Activated naive CD8-positive, alpha-beta T cell treated with anti-CD3 and anti-CD28 coated beads, Interleukin-2, amount 50 U/mL, for 24 hours (primary cell): ENCODE results near the gene NAV3.

Experiments
- ATAC-seq: fragments of 150-1000 bp; cut with Tn5 transposase; one replicate; pipeline ENCODE4 v1.10.0; 2021
- DNase-seq: peaks from one replicate; pipeline ENCODE4 v3.0.0; 2021
- H3K27ac Mint-ChIP-seq: one replicate; pipeline ENCODE4 v1.8.0; 2021; ENCODE audit warnings: mild to moderate bottlenecking, mixed read lengths
- H3K27me3 Mint-ChIP-seq: one replicate; pipeline ENCODE4 v1.8.0; 2021; ENCODE audit warnings: mixed read lengths
- H3K36me3 Mint-ChIP-seq: one replicate; pipeline ENCODE4 v1.8.0; 2021; ENCODE audit warnings: low read depth, mixed read lengths
- H3K4me1 Mint-ChIP-seq: one replicate; pipeline ENCODE4 v1.8.0; 2021; ENCODE audit warnings: mixed read lengths
- H3K4me3 Mint-ChIP-seq: one replicate; pipeline ENCODE4 v1.8.0; 2021; ENCODE audit warnings: mild to moderate bottlenecking, moderate library complexity, mixed read lengths
- H3K9me3 Mint-ChIP-seq: one replicate; pipeline ENCODE4 v1.8.0; 2021; ENCODE audit warnings: mixed read lengths

Gene NAV3

DNA sequence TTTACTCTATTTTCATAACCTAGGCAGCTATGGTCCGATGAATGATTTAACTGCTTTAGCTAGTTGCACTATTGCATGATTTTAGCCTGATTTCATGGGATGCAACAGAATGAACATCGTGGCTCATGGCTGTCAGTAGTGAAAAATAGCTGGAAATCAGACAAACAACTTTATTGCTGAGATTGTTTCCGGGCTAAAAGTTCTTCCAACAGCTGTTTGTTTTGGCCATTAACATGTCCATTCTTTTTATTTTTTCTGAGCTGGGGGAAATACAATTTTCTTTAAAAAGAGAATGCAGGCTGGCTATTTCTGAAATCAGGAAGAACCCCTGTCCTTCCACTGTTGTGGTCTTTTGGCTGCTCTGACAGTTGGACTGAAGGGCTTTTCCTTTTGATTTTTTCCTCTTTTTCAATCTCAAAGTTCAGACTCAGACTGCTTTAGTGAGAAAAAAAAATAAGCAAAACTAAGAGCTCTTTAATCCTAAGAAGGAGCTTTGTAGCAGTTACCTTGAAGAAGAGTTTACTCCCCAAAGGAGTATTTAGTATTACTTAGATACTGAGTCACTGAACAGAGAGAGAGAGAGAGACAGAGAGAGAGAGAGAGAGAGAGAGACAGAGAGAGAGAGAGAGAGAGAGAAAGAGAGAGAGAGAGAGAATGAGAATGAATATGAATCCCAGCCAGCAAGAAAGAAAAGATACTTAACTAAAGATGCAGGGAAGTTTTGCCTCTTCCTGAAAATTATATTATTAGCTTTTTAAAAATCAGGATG lies at the start of gene NAV3:
Gene NAV3 (plus strand): TSS at position 312 of the 769 bp plus-strand sequence. CDS start 568 bp downstream, outside the sequence.
- no peak for DNase-seq
- H3K27ac Mint-ChIP-seq, result no peak within 1 kb of the TSS
- ATAC-seq, result no peak
- no peaks in the 10 kb centered on the region for H3K9me3 Mint-ChIP-seq
- no peaks in the 10 kb centered on the region for H3K4me1 Mint-ChIP-seq
- no peak within 1 kb of the TSS for H3K4me3 Mint-ChIP-seq
- no peaks in the 10 kb centered on the region for H3K27me3 Mint-ChIP-seq
- no peaks in the 10 kb centered on the region for H3K36me3 Mint-ChIP-seq

DNA sequence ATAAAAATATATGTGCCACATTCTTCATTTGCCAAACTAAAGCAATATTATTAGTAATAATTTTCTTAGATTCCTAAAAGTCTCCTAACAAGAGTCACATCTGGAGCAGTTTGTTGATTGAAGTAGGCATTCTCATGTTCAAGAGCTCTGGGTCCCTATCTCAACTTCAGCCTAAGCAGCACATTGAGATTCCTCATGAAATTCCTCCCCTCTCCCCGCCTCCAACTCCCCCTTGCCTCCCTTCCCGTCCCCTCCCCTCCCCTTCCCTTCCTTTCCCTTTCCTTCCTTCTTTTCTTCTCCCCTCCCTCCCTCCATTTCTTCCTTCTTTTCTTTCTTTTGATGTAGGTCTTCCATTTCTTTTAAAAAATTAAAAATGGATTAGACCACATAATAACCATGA lies 48.7 kb upstream of the NAV3 start:
- no peaks in the 10 kb centered on the region for H3K27me3 Mint-ChIP-seq
- no peak for ATAC-seq
- DNase-seq, result no peak
- H3K27ac Mint-ChIP-seq, result no peak overlapping the region
- no peak overlapping the region for H3K4me3 Mint-ChIP-seq
- no peaks in the 10 kb centered on the region for H3K36me3 Mint-ChIP-seq
- H3K9me3 Mint-ChIP-seq, result peaks cover 4% of the 10 kb centered on the region
- no peaks in the 10 kb centered on the region for H3K4me1 Mint-ChIP-seq

- no peak overlapping the region for H3K4me3 Mint-ChIP-seq
- H3K36me3 Mint-ChIP-seq, result no peaks in the 10 kb centered on the region
- ATAC-seq, result no peak
- no peak overlapping the region for H3K27ac Mint-ChIP-seq
- H3K4me1 Mint-ChIP-seq, result no peaks in the 10 kb centered on the region
- H3K9me3 Mint-ChIP-seq, result peaks cover 4% of the 10 kb centered on the region
- no peak for DNase-seq
- H3K27me3 Mint-ChIP-seq, result no peaks in the 10 kb centered on the region
These were observed 47.9 kb upstream of the NAV3 start for GRCh38 chr12:77782766-77783165.

- no peak overlapping the region for H3K27ac Mint-ChIP-seq
- H3K27me3 Mint-ChIP-seq, result no peaks in the 10 kb centered on the region
- DNase-seq (no peak), ATAC-seq (no peak)
- H3K9me3 Mint-ChIP-seq, result peaks cover 8% of the 10 kb centered on the region
- no peak overlapping the region for H3K4me3 Mint-ChIP-seq
- no peaks in the 10 kb centered on the region for H3K4me1 Mint-ChIP-seq
- no peaks in the 10 kb centered on the region for H3K36me3 Mint-ChIP-seq
These were observed 45.5 kb upstream of the NAV3 start for GRCh38 chr12:77785211-77785610.

DNA sequence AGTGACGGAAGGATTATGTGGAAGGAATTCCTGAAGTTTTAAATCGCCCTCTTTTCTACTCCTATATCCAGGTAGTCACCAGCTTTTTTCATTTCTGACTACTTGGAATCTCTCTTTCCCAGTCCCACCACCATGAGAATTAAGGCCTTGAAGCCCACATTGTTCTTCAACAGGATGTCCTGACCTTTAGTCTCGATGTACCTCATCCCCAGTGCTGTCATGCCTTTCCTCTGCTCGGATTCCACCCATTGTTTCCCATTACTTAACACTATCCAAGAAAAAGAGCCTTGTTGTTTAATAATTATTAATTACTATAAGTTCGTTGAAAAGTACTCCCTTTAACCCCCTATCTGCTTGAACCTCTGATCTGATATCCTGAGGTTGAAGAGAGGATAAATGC lies 44.0 kb upstream of the NAV3 start:
- Mint-ChIP-seq H3K36me3 (no peaks in the 10 kb centered on the region), H3K4me1 (no peaks in the 10 kb centered on the region), H3K27me3 (no peaks in the 10 kb centered on the region), H3K27ac (no peak overlapping the region), H3K4me3 (no peak overlapping the region), H3K9me3 (peaks cover 8% of the 10 kb centered on the region)
- DNase-seq, result no peak
- no peak for ATAC-seq

DNA sequence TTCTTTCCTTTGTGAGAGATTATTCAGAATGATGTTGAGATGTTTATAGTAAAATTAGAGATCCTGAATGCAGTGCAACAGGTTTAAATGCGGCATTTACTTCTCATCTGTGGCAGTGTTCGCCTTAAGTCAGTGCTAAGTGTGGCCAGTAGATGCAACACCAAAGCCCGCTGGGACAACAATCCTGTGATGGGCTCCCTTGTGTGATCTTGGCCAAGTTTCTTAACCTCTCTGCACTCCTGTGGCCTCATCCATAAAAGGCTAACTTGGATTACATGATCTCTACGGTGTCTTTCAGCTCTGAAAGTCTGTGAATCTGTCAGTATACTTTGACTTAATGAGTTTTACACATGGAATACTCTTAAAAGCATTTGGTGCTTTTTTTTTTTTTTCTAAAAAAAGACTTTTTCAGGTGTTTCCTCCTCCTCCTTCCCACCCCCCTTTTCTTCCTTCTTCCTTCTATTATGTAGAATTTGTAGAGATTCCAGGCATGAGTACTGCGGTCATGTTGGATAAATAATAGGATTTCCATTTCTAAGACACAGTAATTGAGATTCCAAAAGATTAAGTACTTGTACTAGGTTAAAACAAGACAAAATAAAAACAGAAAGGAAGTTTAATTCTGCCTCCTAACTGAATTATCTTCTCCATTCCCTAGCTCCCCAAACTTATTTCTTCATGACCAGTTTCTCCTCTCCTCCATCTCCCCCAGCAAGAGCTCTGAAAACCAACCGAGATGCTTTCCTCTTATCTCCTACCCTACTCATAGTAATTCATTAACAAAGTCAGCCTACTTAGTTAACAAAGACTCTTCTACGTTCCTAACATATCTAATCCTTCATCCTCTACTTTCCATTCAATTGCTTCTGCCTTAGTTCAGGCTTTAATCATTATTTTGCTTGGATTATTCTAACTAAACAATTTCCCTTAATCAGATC lies 42.2 kb upstream of the NAV3 start:
- Mint-ChIP-seq H3K27me3 (no peaks in the 10 kb centered on the region), H3K4me3 (no peak overlapping the region), H3K9me3 (peaks cover 8% of the 10 kb centered on the region), H3K36me3 (no peaks in the 10 kb centered on the region), H3K27ac (no peak overlapping the region), H3K4me1 (no peaks in the 10 kb centered on the region)
- DNase-seq (no peak), ATAC-seq (no peak)

GRCh38 chr12:77795699-77796098 lies 35.0 kb upstream of the NAV3 start:
- H3K27me3 Mint-ChIP-seq, result no peaks in the 10 kb centered on the region
- no peaks in the 10 kb centered on the region for H3K9me3 Mint-ChIP-seq
- no peak overlapping the region for H3K27ac Mint-ChIP-seq
- H3K4me1 Mint-ChIP-seq, result no peaks in the 10 kb centered on the region
- no peak overlapping the region for H3K4me3 Mint-ChIP-seq
- no peak for ATAC-seq
- no peaks in the 10 kb centered on the region for H3K36me3 Mint-ChIP-seq
- DNase-seq, result no peak

GRCh38 chr12:77796775-77797174 lies 33.9 kb upstream of the NAV3 start:
- no peaks in the 10 kb centered on the region for H3K4me1 Mint-ChIP-seq
- no peak overlapping the region for H3K27ac Mint-ChIP-seq
- H3K36me3 Mint-ChIP-seq, result no peaks in the 10 kb centered on the region
- H3K4me3 Mint-ChIP-seq, result no peak overlapping the region
- no peak for ATAC-seq
- DNase-seq, result no peak
- no peaks in the 10 kb centered on the region for H3K9me3 Mint-ChIP-seq
- no peaks in the 10 kb centered on the region for H3K27me3 Mint-ChIP-seq

DNA sequence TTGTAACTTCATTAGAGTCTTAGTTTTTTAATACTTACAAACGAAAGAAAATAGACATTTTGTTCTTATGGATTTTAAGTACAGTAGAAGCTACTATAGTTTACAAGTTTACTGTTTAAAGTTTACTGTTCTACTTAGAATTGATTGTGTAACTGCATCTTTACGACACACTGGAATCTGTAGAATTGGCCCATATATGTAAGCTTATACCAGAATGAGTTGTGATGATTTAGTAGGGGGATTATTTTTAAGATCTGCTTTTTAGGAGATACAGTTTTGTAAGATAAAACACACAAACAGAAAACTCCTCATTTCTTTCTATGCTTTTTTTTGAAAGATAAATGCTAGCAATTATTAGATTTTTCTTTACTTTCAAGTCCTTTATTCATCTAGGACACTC lies 30.2 kb upstream of the NAV3 start:
- ATAC-seq, result no peak
- H3K36me3 Mint-ChIP-seq, result no peaks in the 10 kb centered on the region
- H3K4me1 Mint-ChIP-seq, result no peaks in the 10 kb centered on the region
- no peak overlapping the region for H3K27ac Mint-ChIP-seq
- no peak for DNase-seq
- H3K4me3 Mint-ChIP-seq, result no peak overlapping the region
- H3K9me3 Mint-ChIP-seq, result peaks cover 16% of the 10 kb centered on the region
- H3K27me3 Mint-ChIP-seq, result no peaks in the 10 kb centered on the region

DNA sequence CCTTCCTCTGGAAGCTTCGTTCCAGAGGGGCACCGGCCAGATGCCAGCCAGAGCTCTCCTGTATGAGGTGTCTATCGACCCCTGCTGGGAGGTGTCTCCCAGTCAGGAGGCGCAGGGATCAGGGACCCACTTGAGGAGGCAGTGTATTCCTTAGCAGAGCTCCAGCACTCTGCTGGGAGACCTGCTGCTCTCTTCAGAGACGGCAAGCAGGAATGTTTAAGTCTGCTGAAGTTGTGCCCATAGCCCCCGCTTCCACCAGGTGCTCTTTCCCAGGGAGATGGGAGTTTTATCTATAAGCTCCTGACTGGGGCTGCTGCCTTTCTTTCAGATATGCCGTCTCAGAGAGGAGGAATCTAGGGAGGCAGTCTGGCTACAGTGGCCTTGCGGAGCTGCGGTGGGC lies 22.2 kb upstream of the NAV3 start:
- peaks cover 14% of the 10 kb centered on the region for H3K9me3 Mint-ChIP-seq
- no peaks in the 10 kb centered on the region for H3K27me3 Mint-ChIP-seq
- no peak for ATAC-seq
- no peaks in the 10 kb centered on the region for H3K4me1 Mint-ChIP-seq
- no peak overlapping the region for H3K4me3 Mint-ChIP-seq
- no peak overlapping the region for H3K27ac Mint-ChIP-seq
- DNase-seq, result no peak
- H3K36me3 Mint-ChIP-seq, result no peaks in the 10 kb centered on the region

- H3K9me3 Mint-ChIP-seq, result no peaks in the 10 kb centered on the region
- H3K36me3 Mint-ChIP-seq, result no peaks in the 10 kb centered on the region
- H3K4me1 Mint-ChIP-seq, result no peaks in the 10 kb centered on the region
- H3K27ac Mint-ChIP-seq, result no peak overlapping the region
- H3K4me3 Mint-ChIP-seq, result no peak overlapping the region
- DNase-seq (no peak), ATAC-seq (no peak)
- H3K27me3 Mint-ChIP-seq, result no peaks in the 10 kb centered on the region
These were observed 17.1 kb upstream of the NAV3 start for GRCh38 chr12:77813558-77813957.

DNA sequence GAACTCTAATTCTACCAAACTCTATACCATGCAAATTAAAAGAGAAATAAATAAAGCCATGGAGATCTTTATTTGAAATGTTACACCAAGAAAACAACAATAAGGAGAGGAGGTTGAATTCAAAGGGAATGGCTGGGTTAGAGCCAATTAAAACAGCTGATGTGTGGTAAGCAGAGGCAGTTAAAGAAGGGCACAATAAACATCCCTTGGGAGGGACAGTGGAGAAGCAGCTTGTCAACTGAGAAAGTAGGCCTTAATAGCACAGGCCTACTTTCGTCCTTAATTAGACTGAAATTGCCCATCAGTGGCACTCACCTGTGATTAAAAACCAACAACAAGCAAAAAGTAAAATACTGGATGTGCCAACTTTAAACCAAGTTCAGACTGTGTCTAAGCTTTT lies 16.3 kb upstream of the NAV3 start:
- Mint-ChIP-seq H3K9me3 (no peaks in the 10 kb centered on the region), H3K4me3 (no peak overlapping the region), H3K27me3 (no peaks in the 10 kb centered on the region), H3K36me3 (no peaks in the 10 kb centered on the region), H3K4me1 (no peaks in the 10 kb centered on the region), H3K27ac (no peak overlapping the region)
- no peak for ATAC-seq
- no peak for DNase-seq

GRCh38 chr12:77816196-77816595 lies 14.5 kb upstream of the NAV3 start:
- Mint-ChIP-seq H3K27ac (no peak overlapping the region), H3K9me3 (no peaks in the 10 kb centered on the region), H3K4me1 (no peaks in the 10 kb centered on the region), H3K4me3 (no peak overlapping the region), H3K36me3 (no peaks in the 10 kb centered on the region), H3K27me3 (no peaks in the 10 kb centered on the region)
- ATAC-seq (no peak), DNase-seq (no peak)

DNA sequence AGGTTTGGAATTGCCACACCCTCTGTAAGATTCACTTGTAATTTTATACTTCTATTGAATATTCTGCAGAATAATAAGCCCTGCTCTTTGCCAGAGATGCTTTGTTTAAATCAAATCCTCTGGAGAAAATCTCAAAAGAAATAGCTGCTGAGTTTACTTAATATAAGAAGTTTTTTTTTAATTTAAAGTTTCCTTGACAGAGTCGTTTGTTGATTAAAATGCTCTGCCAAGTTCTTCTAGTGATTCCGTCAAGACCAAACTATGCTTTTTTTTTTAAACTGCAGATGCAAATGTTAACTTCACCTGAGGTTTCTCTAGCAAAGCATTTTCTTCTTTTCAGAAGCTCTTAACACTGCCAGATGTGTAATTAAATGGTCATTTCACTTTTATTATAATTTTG lies 13.4 kb upstream of the NAV3 start:
- H3K4me3 Mint-ChIP-seq, result no peak overlapping the region
- no peaks in the 10 kb centered on the region for H3K4me1 Mint-ChIP-seq
- no peaks in the 10 kb centered on the region for H3K36me3 Mint-ChIP-seq
- H3K9me3 Mint-ChIP-seq, result no peaks in the 10 kb centered on the region
- no peak for ATAC-seq
- no peaks in the 10 kb centered on the region for H3K27me3 Mint-ChIP-seq
- H3K27ac Mint-ChIP-seq, result no peak overlapping the region
- no peak for DNase-seq

DNA sequence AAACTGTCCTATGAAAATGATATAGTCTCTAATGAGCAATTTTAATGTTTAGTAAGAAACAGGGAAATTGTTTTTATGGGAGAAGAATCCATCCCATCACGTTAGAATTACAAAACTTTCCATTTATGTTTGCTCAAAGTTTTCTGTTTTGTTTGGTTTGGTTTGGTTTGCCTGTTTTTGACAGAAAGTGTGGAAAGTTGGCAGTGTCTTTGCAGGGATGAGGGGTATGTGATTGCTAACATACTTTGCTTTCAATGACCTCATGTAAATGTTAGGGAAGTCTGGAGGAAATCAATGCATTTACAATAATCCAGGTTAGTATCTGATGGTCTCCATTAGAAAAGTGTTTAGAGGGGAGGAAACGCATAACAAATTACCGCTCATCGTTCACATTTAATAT lies 12.3 kb upstream of the NAV3 start:
- DNase-seq (no peak), ATAC-seq (no peak)
- Mint-ChIP-seq H3K4me3 (no peak overlapping the region), H3K27me3 (no peaks in the 10 kb centered on the region), H3K4me1 (no peaks in the 10 kb centered on the region), H3K9me3 (no peaks in the 10 kb centered on the region), H3K27ac (no peak overlapping the region), H3K36me3 (no peaks in the 10 kb centered on the region)
